Mesodermal cell (in vitro differentiated cells): ENCODE measurements around the gene TMEM178B.

Experiments
- H3K27ac ChIP-seq: 2 replicates; pipeline ENCODE4 v1.7.0; 2013; ENCODE audit warnings: mild to moderate bottlenecking, low read depth, low read length, moderate library complexity; ENCODE audit not compliant: severe bottlenecking
- H3K36me3 ChIP-seq: 2 replicates; pipeline ENCODE4 v1.7.1; 2013; ENCODE audit warnings: mild to moderate bottlenecking, low read length, moderate library complexity; ENCODE audit not compliant: control insufficient read depth, insufficient read depth
- H3K4me1 ChIP-seq: one replicate; pipeline ENCODE4 v1.7.1; 2013; ENCODE audit warnings: mild to moderate bottlenecking, low read length; ENCODE audit not compliant: insufficient read depth, control insufficient read depth, poor library complexity, severe bottlenecking
- H3K4me3 ChIP-seq: 2 replicates; pipeline ENCODE4 v1.7.0; 2013; ENCODE audit warnings: low read length, control low read depth, mild to moderate bottlenecking; ENCODE audit not compliant: insufficient read depth, poor library complexity, severe bottlenecking; ENCODE audit errors: extremely low read depth
- H3K9me3 ChIP-seq: 2 replicates; pipeline ENCODE4 v1.7.1; 2013; ENCODE audit warnings: mild to moderate bottlenecking, low read length, moderate library complexity; ENCODE audit not compliant: control insufficient read depth
- WGBS, 2 experiments: methylation state at CpG; one replicate each; pipeline ENCODE4 v1.1.5; 2013; ENCODE audit warnings: missing lambda C conversion rate in 2 of 2; ENCODE audit not compliant: insufficient coverage in 2 of 2; 5-methylcytosine and 5-hydroxymethylcytosine counted together

The TMEM178B gene

DNA sequence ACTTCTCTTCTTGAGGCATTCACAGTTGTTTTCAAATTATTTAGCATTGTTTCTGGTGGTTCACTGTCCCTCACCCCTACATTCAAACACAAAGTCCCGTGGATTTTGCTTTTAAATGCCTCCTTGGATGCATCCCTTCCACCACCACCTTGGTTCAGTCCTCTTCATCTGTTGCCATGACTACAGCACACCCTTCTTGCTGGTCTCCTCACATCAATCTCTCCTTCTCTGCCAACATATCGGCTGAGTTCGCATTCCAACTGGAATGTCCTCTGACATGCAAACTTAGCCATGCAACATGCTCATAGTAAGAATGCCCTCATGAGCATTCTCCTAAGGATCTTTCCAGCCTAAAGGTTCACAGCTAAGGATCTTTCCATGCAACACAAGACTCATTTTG is 279.1 kb downstream of the TMEM178B start:
- H3K36me3 ChIP-seq = no peaks in the 10 kb centered on the region
- no peak overlapping the region for H3K27ac ChIP-seq
- WGBS, 2 experiments = 84 to 88% methylated on average over 3 of the region's 3 CpGs
- H3K4me1 ChIP-seq = no peaks in the 10 kb centered on the region
- no peak overlapping the region for H3K4me3 ChIP-seq
- no peaks in the 10 kb centered on the region for H3K9me3 ChIP-seq

- WGBS, 2 experiments = 80 to 100% methylated on average over 1 of the region's 1 CpG
Observed at GRCh38 chr7:141354251-141354650, 280.4 kb downstream of the TMEM178B start.

GRCh38 chr7:141355032-141355431 is 281.2 kb downstream of the TMEM178B start:
- no peaks in the 10 kb centered on the region for H3K36me3 ChIP-seq
- peaks cover 3% of the 10 kb centered on the region for H3K4me1 ChIP-seq
- H3K27ac ChIP-seq = no peak overlapping the region
- no peak overlapping the region for H3K4me3 ChIP-seq
- 69 to 83% methylated on average over 1 of the region's 1 CpG for WGBS, 2 experiments
- peaks cover 10% of the 10 kb centered on the region for H3K9me3 ChIP-seq

More at GRCh38 chr7:141354251-141354650, 280.4 kb downstream of the TMEM178B start:
- Histone ChIP-seq H3K36me3 (no peaks in the 10 kb centered on the region), H3K9me3 (peaks cover 6% of the 10 kb centered on the region), H3K27ac (no peak overlapping the region), H3K4me1 (no peaks in the 10 kb centered on the region), H3K4me3 (no peak overlapping the region)

- H3K36me3 ChIP-seq = no peaks in the 10 kb centered on the region
- H3K9me3 ChIP-seq = peaks cover 10% of the 10 kb centered on the region
- H3K27ac ChIP-seq = no peak overlapping the region
- H3K4me3 ChIP-seq = no peak overlapping the region
- 65% methylated on average over 2 of the region's 3 CpGs; no CpG with 5 or more reads in 1 of the 2 experiments for WGBS, 2 experiments
- H3K4me1 ChIP-seq = peaks cover 14% of the 10 kb centered on the region
Observed at GRCh38 chr7:141356161-141356560, 282.3 kb downstream of the TMEM178B start.

- H3K36me3 ChIP-seq = no peaks in the 10 kb centered on the region
- H3K4me1 ChIP-seq = peaks cover 34% of the 10 kb centered on the region
- H3K4me3 ChIP-seq = no peak overlapping the region
- no peak overlapping the region for H3K27ac ChIP-seq
- no CpG with 5 or more reads among the region's 1 CpG for WGBS, 2 experiments
- peaks cover 12% of the 10 kb centered on the region for H3K9me3 ChIP-seq
Observed at GRCh38 chr7:141358386-141358785, 284.5 kb downstream of the TMEM178B start.

- peaks cover 13% of the 10 kb centered on the region for H3K9me3 ChIP-seq
- peaks cover 41% of the 10 kb centered on the region for H3K4me1 ChIP-seq
- H3K36me3 ChIP-seq = no peaks in the 10 kb centered on the region
- no peak overlapping the region for H3K27ac ChIP-seq
- 83 to 100% methylated on average over 1 of the region's 3 CpGs for WGBS, 2 experiments
- no peak overlapping the region for H3K4me3 ChIP-seq
Observed at GRCh38 chr7:141359262-141359661, 285.4 kb downstream of the TMEM178B start.

GRCh38 chr7:141359740-141360415 is 286.0 kb downstream of the TMEM178B start:
- Histone ChIP-seq H3K9me3 (peaks cover 13% of the 10 kb centered on the region), H3K4me1 (peaks cover 44% of the 10 kb centered on the region), H3K27ac (peak overlapping the region; percentile 98), H3K36me3 (no peaks in the 10 kb centered on the region), H3K4me3 (no peak overlapping the region)
- WGBS, 2 experiments = 88 to 94% methylated on average over 2 to 4 of the region's 5 CpGs

GRCh38 chr7:141360416-141360760 is 286.5 kb downstream of the TMEM178B start:
- 78 to 100% methylated on average over 1 to 2 of the region's 3 CpGs for WGBS, 2 experiments
- H3K9me3 ChIP-seq = peaks cover 13% of the 10 kb centered on the region

GRCh38 chr7:141360803-141361202 is 286.9 kb downstream of the TMEM178B start:
- Histone ChIP-seq H3K36me3 (no peaks in the 10 kb centered on the region), H3K27ac (peak overlapping the region; percentile 98), H3K4me3 (no peak overlapping the region), H3K9me3 (peaks cover 13% of the 10 kb centered on the region), H3K4me1 (peaks cover 51% of the 10 kb centered on the region)
- no CpG with 5 or more reads among the region's 1 CpG for WGBS, 2 experiments

More at GRCh38 chr7:141360416-141360760, 286.5 kb downstream of the TMEM178B start:
- no peak overlapping the region for H3K4me3 ChIP-seq
- peak overlapping the region; percentile 98 for H3K27ac ChIP-seq
- H3K36me3 ChIP-seq = no peaks in the 10 kb centered on the region
- H3K4me1 ChIP-seq = peaks cover 47% of the 10 kb centered on the region

DNA sequence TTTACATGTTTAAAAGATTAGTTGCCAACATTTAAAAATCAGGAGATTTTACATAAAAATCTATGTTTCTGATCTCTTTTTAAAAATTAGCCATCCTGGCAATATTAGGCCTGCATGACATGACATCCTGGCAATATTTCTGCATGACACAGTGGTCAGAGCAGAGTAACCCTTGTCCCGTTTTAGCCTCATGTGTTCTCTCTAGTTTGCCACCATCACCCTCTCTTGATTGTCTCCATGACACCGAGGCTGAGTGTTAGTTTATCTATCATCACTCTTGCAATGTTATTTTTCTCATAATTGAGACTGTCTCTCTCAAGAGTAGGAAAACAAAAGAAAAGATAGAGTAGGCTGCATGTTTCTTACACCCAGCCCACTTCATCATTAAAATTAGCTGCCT is 287.6 kb downstream of the TMEM178B start:
- Histone ChIP-seq H3K36me3 (no peaks in the 10 kb centered on the region), H3K27ac (peak overlapping the region; percentile 98), H3K9me3 (peaks cover 13% of the 10 kb centered on the region), H3K4me1 (peaks cover 56% of the 10 kb centered on the region), H3K4me3 (no peak overlapping the region)
- 100% methylated on average over 1 of the region's 2 CpGs for WGBS, 2 experiments

GRCh38 chr7:141361960-141362359 is 288.1 kb downstream of the TMEM178B start:
- Histone ChIP-seq H3K36me3 (no peaks in the 10 kb centered on the region), H3K9me3 (peaks cover 13% of the 10 kb centered on the region), H3K4me3 (no peak overlapping the region), H3K27ac (peak overlapping the region; percentile 98), H3K4me1 (peaks cover 60% of the 10 kb centered on the region)
- 62 to 88% methylated on average over 3 of the region's 4 CpGs for WGBS, 2 experiments
